Ectodermal cell (in vitro differentiated cells): ENCODE data around the gene NDC1.
A peak's percentile ranks its signal among the peaks of the same experiment; 100 is the strongest.

ENCODE experiments used
- H3K27ac ChIP-seq: 2 replicates; pipeline ENCODE4 v1.7.0; 2013; ENCODE audit warnings: mild to moderate bottlenecking, low read depth, low read length; ENCODE audit not compliant: insufficient read depth, poor library complexity, severe bottlenecking
- H3K27me3 ChIP-seq: 2 replicates; pipeline ENCODE4 v1.7.0; 2013; ENCODE audit warnings: mild to moderate bottlenecking, low read length; ENCODE audit not compliant: insufficient read depth, control insufficient read depth, poor library complexity, severe bottlenecking
- H3K36me3 ChIP-seq: one replicate; pipeline ENCODE4 v1.7.0; 2013; ENCODE audit warnings: low read length; ENCODE audit not compliant: control insufficient read depth, insufficient read depth
- H3K4me1 ChIP-seq: one replicate; pipeline ENCODE4 v1.7.0; 2013; ENCODE audit warnings: low read length; ENCODE audit not compliant: control insufficient read depth, insufficient read depth
- H3K4me3 ChIP-seq: 2 replicates; pipeline ENCODE4 v1.7.0; 2013; ENCODE audit warnings: low read depth, low read length, control low read depth; ENCODE audit not compliant: insufficient read depth
- H3K9me3 ChIP-seq: 2 replicates; pipeline ENCODE4 v1.7.0; 2013; ENCODE audit warnings: mild to moderate bottlenecking, low read length, moderate library complexity; ENCODE audit not compliant: control insufficient read depth
- WGBS, 2 experiments: methylation state at CpG; one replicate each; pipeline ENCODE4 v1.1.7; 2013; ENCODE audit warnings: missing lambda C conversion rate in 2 of 2; 5-methylcytosine and 5-hydroxymethylcytosine counted together

Gene NDC1

GRCh38 chr1:53752281-53752680 lies 85.8 kb downstream of the NDC1 start:
- H3K27me3 ChIP-seq = no peaks in the 10 kb centered on the region
- H3K9me3 ChIP-seq = no peaks in the 10 kb centered on the region
- no peak overlapping the region for H3K27ac ChIP-seq
- WGBS, 2 experiments = 89 to 94% methylated on average over 6 of the region's 6 CpGs
- H3K36me3 ChIP-seq = no peaks in the 10 kb centered on the region
- no peaks in the 10 kb centered on the region for H3K4me1 ChIP-seq
- no peak overlapping the region for H3K4me3 ChIP-seq

DNA sequence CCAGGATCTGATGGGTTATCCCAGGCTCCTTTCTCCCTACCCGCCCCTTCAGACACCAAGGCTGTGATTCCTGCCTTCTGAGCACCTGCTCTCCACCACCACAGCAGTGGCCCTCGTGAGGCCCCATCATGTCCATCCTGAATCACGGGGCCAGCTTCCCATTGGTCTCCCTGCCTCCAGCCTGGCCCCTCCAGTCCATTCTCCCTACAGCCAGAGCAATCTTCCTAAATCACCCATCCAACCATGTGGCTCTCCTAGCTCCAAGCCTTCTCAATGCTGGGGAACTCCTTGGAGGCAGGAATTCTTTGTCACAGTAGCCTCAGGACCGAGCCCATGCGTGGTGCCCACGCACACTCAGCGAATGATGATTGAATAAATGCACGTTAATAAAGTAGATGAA lies 90.3 kb downstream of the NDC1 start:
- 90 to 94% methylated on average over 8 of the region's 8 CpGs for WGBS, 2 experiments
- Histone ChIP-seq H3K27me3 (no peaks in the 10 kb centered on the region), H3K4me3 (no peak overlapping the region), H3K27ac (no peak overlapping the region), H3K36me3 (no peaks in the 10 kb centered on the region), H3K9me3 (no peaks in the 10 kb centered on the region), H3K4me1 (no peaks in the 10 kb centered on the region)

- peaks cover 65% of the 10 kb centered on the region for H3K27me3 ChIP-seq
- no peak overlapping the region for H3K4me3 ChIP-seq
- WGBS, 2 experiments = 85 to 87% methylated on average over 5 to 6 of the region's 8 CpGs
- no peaks in the 10 kb centered on the region for H3K9me3 ChIP-seq
- no peak overlapping the region for H3K27ac ChIP-seq
- no peaks in the 10 kb centered on the region for H3K36me3 ChIP-seq
- peaks cover 5% of the 10 kb centered on the region for H3K4me1 ChIP-seq
Observed at GRCh38 chr1:53740621-53741105, 97.4 kb downstream of the NDC1 start.

DNA sequence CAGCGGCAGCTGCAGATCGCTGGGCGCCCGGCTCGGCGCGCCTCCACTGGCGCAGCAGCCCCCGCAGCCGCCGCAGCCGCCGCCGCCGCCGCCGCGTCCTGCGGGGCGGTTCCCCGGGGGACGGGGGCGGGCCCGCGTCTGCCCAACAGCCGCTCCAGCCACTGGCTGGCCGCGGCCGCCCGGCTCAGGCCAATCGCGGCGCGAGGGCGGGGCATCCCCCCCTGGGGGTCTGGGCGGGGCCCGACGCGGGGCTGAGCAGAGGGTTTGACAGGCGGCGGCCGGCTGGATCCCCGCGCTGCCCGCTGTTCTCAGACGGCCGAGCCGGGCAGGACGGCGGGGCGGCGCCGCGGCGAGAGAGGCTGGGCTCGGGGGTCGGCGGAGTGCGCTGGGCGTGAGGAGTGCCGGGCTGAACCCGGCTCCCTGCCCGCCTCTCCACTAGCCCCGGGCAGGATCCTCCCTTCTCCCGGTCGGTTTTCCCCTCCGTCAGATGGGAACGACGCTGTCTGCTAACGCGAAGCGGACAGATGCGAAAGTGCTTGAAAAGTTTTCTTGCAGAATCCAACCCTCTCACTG lies 98.9 kb downstream of the NDC1 start, which contains the start of gene GLIS1:
GLIS1 (minus strand) TSS at position 56 of the 573 bp plus-strand sequence. CDS start 1,100 bp downstream, outside the sequence.
- WGBS, 2 experiments = 0 to 1% methylated on average over 73 of the region's 73 CpGs
- peaks cover 8% of the 10 kb centered on the region for H3K4me1 ChIP-seq
- H3K4me3 ChIP-seq = peak within 1 kb of the TSS; percentile 37
- H3K27ac ChIP-seq = no peak within 1 kb of the TSS
- H3K9me3 ChIP-seq = no peaks in the 10 kb centered on the region
- no peaks in the 10 kb centered on the region for H3K36me3 ChIP-seq
- H3K27me3 ChIP-seq = peaks cover 73% of the 10 kb centered on the region

GRCh38 chr1:53738205-53739108 lies 99.6 kb downstream of the NDC1 start:
- 4% methylated on average over 101 of the region's 101 CpGs for WGBS, 2 experiments
- Histone ChIP-seq H3K4me1 (peaks cover 8% of the 10 kb centered on the region), H3K9me3 (no peaks in the 10 kb centered on the region), H3K27ac (no peak overlapping the region), H3K36me3 (no peaks in the 10 kb centered on the region), H3K4me3 (peak overlapping the region; percentile 37), H3K27me3 (peaks cover 73% of the 10 kb centered on the region)

DNA sequence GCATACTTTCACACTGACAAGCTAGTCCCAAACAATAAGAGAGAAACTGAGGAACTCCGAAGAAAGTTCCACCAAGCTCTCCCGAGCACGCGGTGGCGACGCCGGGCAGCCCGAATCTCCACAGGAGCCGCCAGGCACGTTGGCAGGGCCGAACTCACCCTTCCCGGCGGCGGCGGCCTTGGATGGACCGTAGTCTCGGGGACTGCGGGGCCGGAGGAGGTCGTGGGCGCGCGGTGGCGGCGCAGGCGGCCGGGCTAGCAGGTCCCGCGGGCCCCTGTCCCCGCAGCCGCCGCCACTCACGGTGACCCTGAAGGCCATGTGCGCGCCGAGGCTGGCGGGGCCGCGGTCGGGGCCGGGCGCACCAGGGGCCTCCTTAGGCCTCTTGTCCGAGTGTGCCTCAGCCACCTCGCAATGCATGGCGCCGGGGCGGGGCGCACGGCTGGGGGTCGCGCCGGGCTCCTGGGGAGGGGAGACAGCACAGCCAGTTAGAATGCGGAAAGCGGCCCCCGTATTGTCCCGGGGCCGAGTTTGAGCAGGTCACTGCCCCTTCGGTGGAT lies 100.4 kb downstream of the NDC1 start:
- 3% methylated on average over 58 of the region's 58 CpGs for WGBS, 2 experiments
- peaks cover 8% of the 10 kb centered on the region for H3K4me1 ChIP-seq
- H3K4me3 ChIP-seq = peak overlapping the region; percentile 16
- H3K27me3 ChIP-seq = peaks cover 73% of the 10 kb centered on the region
- H3K9me3 ChIP-seq = no peaks in the 10 kb centered on the region
- H3K27ac ChIP-seq = no peak overlapping the region
- H3K36me3 ChIP-seq = no peaks in the 10 kb centered on the region

DNA sequence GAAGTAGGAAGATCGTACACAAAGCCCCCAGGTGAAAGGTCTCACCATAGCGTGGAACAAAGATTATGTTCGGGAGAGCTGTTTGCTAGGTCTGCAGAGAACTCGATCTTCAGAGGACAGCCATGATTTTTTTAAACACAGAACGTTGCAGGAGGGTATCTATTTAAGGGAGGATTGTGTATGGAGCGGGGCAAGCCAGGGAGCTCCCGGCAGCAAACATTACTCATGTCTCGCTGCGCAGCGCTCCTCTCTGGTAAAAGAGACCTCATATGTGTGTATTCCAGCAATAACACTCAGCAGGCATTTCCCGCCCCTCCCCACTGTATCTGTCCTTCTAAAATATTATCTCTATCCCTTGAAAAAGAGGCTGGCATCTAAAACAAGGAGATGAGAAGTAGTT lies 101.8 kb downstream of the NDC1 start:
- Histone ChIP-seq H3K4me3 (no peak overlapping the region), H3K36me3 (no peaks in the 10 kb centered on the region), H3K9me3 (no peaks in the 10 kb centered on the region), H3K4me1 (peaks cover 8% of the 10 kb centered on the region), H3K27me3 (peaks cover 63% of the 10 kb centered on the region), H3K27ac (no peak overlapping the region)
- WGBS, 2 experiments = 85 to 88% methylated on average over 11 of the region's 11 CpGs

- 90 to 92% methylated on average over 5 of the region's 5 CpGs for WGBS, 2 experiments
Observed at GRCh38 chr1:53735681-53736080, 102.4 kb downstream of the NDC1 start.

DNA sequence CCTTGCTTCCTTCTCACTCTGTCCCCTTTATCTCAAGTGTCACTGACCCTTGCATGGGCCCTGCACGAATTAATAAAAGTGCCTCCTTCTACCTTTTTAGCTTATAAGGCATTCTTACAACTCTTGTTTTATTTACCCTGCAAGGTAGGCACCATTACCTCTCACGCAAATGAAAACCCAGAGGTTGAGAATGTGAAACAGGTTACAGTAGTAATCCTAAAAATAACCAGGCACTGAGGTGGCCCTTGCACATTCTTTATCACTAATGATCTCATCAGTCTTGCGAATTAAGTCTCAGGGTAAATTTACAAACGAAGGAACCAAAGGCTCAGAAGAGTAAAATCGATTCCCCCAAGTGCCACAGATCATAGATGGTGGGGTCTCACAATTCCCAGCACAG lies 102.8 kb downstream of the NDC1 start:
- no peak overlapping the region for H3K4me3 ChIP-seq
- peaks cover 8% of the 10 kb centered on the region for H3K4me1 ChIP-seq
- H3K36me3 ChIP-seq = no peaks in the 10 kb centered on the region
- H3K27ac ChIP-seq = no peak overlapping the region
- no peaks in the 10 kb centered on the region for H3K9me3 ChIP-seq
- peaks cover 53% of the 10 kb centered on the region for H3K27me3 ChIP-seq
- WGBS, 2 experiments = 81 to 87% methylated on average over 5 of the region's 5 CpGs

More at GRCh38 chr1:53735681-53736080, 102.4 kb downstream of the NDC1 start:
- Histone ChIP-seq H3K9me3 (no peaks in the 10 kb centered on the region), H3K27ac (no peak overlapping the region), H3K4me3 (no peak overlapping the region), H3K36me3 (no peaks in the 10 kb centered on the region), H3K27me3 (peaks cover 57% of the 10 kb centered on the region), H3K4me1 (peaks cover 8% of the 10 kb centered on the region)

GRCh38 chr1:53734650-53735211 lies 103.4 kb downstream of the NDC1 start:
- H3K27me3 ChIP-seq = peaks cover 48% of the 10 kb centered on the region
- no peaks in the 10 kb centered on the region for H3K36me3 ChIP-seq
- H3K9me3 ChIP-seq = no peaks in the 10 kb centered on the region
- no peak overlapping the region for H3K27ac ChIP-seq
- peaks cover 8% of the 10 kb centered on the region for H3K4me1 ChIP-seq
- 74 to 79% methylated on average over 10 of the region's 10 CpGs for WGBS, 2 experiments
- H3K4me3 ChIP-seq = no peak overlapping the region
